NOMO-1 treated with DMSO at 0.1 percent for 48 hours (cell line): ENCODE data around the gene HARBI1.

Source experiments
- DNase-seq: peaks from one replicate; lab custom pipeline; 2025; ENCODE audit not compliant: unreplicated experiment; lab: John Stamatoyannopoulos, UW

Gene HARBI1, protein sequence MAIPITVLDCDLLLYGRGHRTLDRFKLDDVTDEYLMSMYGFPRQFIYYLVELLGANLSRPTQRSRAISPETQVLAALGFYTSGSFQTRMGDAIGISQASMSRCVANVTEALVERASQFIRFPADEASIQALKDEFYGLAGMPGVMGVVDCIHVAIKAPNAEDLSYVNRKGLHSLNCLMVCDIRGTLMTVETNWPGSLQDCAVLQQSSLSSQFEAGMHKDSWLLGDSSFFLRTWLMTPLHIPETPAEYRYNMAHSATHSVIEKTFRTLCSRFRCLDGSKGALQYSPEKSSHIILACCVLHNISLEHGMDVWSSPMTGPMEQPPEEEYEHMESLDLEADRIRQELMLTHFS

DNA sequence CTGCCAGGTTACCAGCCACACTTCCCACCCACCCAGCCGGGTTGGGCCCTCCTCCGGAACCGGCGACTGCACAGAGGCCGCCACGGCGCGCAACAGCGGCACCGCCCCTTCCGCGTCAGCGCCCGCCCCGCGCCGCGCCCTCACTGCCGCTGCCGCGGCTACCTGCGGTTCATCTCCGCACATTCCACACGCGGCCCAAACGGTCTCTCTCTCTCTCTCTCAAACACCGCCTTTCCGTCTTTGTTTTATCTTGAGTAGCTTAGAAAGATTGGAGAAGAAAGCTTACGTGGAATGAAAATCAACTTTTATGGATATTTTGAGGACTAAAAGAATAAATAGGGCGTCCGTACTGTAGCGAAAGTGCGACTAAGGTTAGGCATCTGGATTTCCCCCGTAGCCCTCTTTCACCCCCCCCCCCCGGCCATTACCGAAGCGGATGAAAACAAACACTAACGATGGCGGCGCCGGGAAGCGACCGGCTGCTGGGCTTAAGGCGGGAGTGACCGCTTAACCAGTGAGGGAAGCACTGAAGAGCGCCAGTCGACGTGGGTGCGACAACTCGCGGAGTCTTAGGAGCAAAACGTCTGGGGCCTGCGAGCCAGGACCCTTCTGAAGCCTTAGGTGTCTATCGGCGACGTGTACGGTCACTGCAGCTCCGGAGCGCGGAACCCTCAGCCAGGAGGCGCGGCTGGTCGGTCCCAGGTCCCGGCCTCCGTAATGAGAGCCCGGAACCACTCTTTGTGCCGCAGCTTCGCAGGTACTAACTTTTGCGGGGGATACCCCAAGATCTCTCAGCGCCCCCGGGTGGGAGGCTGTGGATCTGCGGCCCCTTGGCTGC lies at the start of gene HARBI1, which contains the start of gene ATG13:
HARBI1 (minus strand) TSS at position 94 of the 838 bp plus-strand sequence. CDS start 990 bp downstream, outside the sequence.
ATG13 (plus strand) TSS at position 420 of the 838 bp plus-strand sequence. CDS start 26,739 bp downstream, outside the sequence.
- DNase-seq, result peak; percentile 83

DNA sequence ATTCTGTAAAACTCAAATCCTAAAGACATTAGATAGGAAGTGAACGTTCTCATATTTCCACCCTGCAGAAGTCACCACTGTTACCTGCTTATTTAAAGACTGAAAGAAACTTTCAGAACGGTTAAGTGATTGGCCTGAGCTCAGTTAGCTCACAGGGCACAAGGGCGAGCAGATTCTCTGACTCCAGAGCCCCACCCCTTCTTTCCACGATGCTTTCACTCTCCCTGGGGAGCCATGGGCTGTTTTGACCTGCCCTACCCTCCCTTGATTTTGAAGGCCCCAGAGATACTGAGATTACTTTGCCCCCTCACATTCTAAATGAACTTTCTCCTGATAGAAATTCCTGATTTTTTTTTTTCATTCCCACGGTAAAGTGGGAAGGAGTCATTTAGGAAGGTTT lies 49.5 kb upstream of the HARBI1 start:
- DNase-seq, result no peak

DNA sequence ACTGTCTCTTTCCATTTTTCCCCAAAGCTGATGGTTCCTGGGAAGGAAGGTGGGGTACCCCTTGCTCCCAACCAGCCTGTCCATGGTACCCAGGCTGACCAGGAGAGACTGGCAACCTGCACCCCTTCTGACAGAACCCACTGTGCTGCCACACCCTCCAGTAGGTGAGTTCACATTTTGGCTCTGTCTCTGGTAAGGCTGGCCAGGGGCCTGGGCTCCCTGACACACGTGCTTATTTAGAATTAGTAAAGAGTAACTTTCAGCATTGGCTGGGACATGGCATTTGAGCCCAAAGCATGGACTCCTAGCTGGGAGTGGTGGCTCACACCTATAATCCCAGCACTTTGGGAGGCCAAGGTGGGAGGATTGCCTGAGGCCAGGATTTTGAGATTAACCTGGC lies 48.3 kb upstream of the HARBI1 start:
- no peak for DNase-seq

DNA sequence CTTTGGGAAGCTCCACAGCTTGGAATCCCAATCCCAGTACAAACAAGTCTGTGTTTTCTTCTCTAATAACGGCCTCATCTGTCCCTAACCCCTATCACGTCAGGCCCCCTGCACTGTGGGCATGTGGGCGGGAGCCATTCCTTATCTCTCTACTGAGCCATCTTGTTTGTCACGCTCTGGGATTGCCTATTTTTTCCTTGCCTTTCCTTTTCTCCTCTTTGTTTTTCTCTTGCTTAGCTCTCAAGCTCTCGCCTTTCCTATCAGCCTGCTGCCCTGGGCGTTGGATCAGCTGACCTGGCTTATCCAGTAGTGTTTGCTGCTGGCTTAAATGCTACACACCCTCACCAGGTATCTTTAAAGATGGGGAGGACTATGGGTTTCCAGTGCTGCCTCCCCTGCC lies 47.6 kb upstream of the HARBI1 start:
- DNase-seq, result no peak

DNA sequence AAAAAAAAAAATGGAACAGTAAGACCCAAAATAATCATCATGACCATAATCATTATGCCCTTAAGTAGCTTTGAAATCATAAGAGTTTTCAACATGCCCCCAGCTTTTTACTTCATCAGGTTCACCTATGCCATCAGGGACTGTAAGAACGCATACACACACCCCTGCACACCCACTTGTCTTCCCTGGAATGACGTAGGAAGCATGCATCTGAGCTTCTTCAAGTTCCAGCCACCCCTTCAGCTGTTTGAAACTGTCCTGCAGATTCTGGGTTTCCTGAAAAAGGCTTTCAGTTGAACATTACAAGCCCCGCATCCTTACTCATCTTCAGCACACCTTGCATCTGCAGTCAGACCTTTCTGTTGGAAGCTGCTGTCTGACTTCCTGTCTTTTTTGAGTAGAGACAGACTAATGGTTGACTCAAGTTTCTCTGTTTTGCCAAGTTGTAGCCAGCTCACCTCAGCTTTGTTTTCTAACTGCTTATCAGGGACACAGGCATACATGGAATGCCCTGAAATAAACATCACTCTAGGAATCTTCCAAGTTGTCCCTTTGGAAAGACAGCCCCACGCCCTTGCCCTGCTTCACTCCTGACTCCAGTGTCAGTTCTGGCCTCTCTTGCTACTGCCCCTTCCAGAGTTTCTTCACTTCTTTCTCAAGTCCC lies 46.4 kb upstream of the HARBI1 start:
- DNase-seq, result no peak

DNA sequence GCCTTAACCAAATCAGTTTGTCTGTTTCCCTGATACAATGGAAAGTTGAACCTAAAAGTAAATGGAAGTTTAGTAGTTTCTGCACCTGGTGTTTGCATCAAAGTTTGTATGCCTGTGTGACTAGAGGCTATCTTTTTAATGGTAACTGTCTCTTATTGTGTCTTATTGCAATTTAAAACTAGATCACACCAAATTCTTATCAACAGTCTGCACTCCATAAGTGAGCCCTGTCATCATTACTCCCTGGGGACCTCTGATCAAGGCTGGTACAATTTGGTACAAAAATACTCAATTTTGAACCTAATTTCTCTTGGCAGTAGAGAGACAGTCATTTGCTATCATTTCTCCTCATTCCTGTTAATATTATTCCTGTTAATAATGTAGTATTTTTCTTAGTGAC lies 45.3 kb upstream of the HARBI1 start:
- DNase-seq, result no peak

DNA sequence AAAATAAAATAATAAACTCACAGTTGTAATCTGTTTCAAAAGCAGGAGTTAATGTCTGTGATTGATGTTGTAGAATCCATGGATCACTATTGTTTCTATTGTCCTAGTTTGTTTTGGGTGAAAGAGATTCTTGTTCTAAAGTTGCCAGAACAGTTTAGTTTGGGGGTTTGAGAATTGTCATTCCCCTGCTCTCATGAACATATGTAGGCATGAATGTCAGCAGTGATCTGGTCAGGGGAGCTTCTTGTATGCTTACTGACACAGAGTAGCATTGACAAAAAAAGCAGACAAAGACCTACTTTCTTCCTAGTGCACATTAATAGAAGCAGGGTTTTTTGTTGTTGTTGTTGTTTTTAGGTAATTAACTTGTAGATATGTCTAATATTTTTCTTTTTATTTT lies 44.8 kb upstream of the HARBI1 start:
- DNase-seq, result no peak

DNA sequence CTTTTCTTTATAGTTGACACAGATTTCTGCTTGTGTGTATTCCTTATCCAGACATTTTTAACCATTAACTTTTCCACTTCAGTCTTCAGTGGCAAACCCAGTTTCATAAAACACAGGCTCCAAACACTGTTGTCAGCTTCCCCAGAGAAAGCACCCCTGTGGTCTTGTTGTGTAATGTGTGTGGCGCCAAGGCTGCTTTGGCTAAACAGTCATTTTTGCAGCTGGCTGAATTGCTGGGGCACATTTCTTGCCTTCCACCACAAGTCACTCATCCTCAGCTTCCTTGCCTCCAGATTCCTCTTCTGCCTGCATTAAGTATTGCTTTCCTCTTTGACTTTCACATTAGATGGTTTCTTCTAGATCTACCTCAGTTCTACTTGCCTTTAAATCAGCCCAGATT lies 42.9 kb upstream of the HARBI1 start:
- peak; percentile 96 for DNase-seq

DNA sequence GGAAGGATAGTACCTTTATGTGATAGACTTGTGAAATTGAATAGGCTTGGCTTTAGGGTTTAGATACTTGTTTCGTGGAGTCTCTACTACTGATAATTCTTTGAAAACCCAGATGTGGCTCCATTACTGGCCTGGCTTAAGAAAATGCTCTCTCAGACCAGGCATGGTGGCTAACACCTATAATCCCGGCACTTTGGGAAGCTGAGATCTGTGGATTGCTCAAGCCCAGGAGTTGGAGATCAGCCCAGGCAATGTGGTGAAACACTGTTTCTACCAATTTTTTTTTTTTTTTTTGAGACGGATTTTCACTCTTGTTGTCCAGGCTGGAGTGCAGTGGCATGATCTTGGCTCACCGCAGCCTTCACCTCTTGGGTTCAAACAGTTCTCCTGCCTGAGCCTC lies 41.2 kb upstream of the HARBI1 start:
- DNase-seq, result no peak

DNA sequence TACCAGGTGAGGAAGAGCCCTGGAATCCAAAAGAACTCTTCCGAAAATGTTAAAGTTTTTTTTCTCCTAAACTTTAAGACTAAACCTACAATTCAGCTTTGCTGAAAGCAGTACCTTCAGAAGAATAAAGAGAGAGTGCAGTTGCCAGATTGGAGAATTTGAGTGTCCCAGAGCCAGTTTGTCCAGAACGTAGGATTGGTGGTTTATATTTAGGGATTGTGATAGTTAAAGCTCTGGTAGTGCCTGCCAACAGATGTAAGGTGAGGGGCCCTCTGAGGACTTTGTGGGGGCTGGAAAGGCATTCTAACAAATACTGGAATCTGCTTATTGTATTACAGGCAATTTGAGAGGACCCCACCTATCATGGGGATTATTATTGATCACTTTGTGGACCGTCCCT lies 40.2 kb upstream of the HARBI1 start:
- no peak for DNase-seq

DNA sequence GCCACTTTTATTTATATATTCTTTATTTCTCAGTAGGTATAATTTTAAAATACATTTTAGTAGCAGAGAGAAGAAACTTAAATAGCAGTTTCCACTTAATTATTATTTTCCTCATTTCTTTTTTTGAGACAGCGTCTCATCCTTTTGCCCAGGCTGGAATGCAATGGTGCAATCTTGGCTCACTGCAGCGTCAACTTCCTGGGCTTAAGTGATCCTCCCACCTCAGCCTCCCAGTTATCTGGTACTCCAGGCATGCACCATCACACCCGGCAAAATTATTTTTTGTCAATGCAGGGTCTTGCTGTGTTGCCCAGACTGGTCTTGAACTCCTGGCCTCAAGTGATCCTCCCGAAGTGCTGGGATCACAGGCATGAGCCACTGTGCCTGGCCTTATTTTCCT lies 38.6 kb upstream of the HARBI1 start:
- DNase-seq, result no peak

DNA sequence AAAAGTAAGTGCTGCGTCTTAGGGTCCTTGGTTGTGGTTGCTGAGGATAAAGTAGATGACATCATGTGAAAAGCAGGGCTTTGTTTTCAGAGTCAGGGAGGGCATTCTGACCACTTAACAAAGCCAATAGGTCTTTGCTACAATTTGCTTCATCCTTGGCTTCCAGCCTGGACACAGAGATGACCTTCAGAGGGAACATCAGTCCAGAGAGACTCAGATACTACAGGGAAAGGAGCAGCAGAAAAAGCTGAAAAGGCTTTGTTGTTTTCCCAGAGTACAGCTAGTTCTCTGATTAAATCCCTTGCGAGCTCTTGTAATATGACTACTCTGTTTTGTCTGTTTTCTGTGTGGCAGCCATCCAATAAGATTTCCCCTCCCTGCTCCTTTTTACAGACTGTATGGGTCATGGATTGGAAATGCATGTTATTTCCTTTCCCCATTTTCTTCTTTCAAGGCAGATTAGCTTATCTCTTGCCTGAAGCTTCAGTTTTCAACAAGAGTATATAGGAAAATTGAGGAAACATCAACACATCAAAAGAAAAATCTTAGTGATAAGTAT lies 32.2 kb upstream of the HARBI1 start:
- DNase-seq, result no peak

DNA sequence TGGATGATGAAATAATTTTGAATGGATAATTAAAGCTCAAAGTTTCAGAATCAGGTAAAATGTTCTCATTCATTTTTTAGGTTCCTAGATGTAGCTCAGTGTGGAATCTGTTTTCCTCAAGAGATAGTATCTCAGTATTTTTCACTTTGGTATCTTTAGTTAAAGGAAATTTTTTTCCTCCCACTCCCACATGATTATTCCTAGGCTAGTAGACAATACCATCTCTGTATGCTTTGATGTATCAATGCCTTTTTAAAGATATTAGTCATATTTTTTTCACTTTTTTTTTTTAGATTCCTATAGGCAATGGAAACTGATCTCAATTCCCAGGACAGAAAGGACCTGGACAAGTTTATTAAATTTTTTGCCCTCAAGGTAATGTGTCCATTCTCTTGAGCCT lies 27.0 kb upstream of the HARBI1 start:
- DNase-seq, result no peak

DNA sequence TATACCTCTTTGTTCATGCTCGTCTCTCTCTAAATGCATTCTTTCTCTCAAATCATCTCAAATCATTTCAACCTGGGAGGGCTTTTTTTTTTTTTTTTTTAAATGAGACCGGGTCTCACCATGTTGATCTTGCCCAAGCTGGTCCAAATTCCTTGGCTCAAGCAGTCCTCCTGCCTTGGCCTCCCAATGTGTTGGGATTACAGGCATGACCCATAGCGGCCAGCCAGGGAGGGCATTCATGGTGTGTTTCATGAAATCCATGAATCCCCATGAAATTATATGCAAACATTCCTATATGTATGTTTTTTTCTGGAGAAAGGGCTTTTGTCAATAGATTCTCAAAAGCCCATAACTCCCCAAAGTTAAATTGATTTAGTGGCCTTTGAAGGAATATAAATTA lies 26.5 kb upstream of the HARBI1 start:
- no peak for DNase-seq

DNA sequence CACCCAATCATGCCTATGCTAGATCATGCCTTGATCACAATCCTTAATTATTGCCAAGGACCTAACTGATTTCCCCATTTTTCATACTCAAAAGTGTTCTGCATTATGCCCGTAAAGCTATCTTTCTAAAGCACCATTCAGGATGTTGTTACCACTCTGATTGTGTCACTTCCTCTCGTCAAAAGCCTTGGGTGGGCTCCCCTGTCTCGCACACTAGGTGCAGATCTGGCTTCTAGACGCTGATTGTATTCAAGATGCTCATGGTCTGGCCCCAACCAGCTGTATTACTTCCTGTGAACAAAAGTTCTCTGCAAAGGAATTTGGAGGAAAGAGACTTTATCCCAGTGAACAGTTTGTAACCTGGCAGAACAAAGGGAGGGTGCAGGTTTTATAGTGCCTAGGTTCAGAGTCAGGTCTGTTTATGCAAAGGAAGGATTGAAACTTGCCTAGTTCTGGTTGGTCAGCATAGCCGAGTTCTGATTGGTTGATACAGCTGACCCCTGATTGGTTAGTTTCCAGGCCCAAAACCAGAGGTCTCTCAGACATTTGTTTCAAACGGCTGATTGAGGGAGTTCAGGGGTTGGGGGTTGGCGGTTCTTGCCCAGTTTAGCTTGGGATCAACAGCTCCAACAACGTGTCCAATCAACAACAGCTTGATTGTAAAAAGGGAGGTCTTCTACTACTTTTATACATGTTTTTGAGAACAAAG lies 25.8 kb upstream of the HARBI1 start:
- DNase-seq, result no peak

DNA sequence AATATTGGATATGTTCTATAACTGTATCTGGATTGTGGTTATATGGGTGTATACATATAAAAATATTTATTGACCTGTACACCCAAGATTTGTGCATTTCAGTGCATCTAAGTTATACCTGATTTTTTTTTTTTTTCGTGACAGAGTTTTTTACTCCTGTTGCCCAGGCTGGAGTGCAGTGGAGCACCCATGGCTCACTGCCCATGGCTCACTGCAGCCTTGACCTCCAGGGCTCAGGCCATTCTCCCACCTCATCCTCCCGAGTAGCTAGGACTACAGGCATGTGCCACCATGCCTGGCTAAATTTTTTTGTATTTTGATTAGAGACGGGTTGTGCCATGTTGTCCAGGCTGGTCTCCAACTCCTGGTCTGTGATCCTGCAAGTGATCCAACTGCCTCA lies 24.6 kb upstream of the HARBI1 start:
- no peak for DNase-seq

DNA sequence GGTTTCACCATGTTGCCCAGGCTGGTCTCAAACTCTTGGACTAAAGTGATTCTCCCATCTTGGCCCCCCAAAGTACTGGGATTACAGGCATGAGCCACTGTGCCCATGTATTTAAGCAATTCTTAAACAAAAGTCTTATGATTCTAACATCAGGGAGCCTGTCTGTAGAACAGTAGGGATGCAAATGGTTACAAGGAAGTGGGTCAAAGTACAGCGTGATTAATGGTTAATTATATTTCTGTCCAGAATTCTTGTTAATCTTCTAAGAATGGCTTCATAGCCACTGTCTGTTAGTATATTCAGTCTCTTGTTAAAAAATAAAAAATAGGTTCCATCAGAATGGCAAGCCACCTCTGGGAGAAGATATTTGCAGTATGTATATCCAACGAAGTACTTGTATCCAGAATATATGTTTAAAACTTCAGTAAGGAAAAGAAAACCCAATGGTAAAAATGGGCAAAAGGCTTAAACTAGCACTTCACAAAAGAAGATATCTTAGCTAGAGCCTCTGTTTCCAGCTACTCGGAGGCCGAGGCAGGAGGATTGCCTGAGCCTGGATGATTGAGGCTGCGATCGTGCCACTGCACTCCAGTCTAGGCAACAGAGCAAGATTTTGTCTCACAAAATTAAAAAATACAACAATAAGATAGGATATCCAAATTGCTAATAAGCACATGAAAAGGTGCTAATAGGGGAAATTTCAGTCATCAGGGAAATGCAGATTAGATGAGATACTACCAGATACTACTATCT lies 23.2 kb upstream of the HARBI1 start:
- no peak for DNase-seq

DNA sequence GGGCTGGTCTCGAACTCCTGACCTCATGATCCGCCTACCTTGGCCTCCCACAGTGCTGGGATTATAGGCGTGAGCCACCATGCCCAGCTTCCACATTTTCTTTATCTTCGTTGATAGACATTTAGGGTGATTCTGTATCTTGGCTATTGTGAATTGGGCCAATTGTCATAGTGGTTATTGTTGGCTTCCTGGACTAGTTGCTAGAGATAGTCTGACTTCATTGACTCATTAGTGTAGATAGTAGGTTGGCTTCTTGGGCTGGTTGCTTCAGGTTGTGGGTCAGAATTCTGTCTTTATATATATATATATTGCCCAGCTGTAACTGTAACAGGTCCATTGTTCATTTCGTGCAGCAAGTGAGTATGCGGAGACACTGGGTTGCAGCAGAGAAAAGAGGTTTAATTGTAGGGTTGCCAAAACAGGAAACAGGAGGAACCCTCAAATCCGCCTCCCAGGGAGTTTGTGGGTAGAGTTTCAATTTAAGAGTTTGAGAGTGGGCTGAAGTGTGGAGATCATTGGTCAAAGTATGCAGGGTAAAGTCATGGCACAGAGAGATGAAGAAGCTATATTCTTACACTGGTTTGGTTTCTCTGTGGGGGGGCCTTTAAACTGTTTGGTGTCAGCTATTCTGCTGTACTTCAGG lies 22.3 kb upstream of the HARBI1 start:
- no peak for DNase-seq

DNA sequence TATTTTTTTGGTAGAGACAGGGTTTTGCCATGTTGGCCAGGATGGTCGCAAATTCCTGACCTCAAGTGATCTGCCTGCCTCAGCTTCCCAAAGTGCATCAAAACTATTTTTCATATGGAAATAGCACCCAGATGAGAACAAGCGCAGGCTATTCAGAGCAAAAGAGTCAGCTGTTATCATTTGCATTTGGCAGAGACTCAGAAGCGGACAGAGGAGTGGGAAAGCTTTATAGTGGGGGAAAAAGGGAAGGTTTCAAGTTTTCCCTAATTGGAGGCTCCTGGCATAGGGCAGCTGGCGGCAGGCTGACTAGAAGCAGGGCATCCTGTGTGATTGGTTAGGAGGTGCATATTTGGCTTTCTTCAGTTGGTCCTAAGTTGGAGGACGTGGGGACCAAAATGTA lies 20.5 kb upstream of the HARBI1 start:
- no peak for DNase-seq
